B cell (primary cell): ENCODE measurements around the gene GNGT2.

Experiments
- CTCF ChIP-seq: fragments of 200-600 bp; IDR thresholded peaks from one replicate; pipeline ENCODE4 v1.8.0; 2022; ENCODE audit warnings: antibody characterized with exemption, mild to moderate bottlenecking
- EZH2 ChIP-seq: IDR thresholded peaks from 2 replicates; pipeline ENCODE4 v1.6.1; 2012; ENCODE audit warnings: borderline replicate concordance, low read depth, mild to moderate bottlenecking, moderate library complexity, low read length; ENCODE audit not compliant: insufficient read depth, poor library complexity, severe bottlenecking

- TF ChIP-seq CTCF (no peak), EZH2 (no peak)
Observed at GRCh38 chr17:49216953-49217650, 6.7 kb upstream of the GNGT2 start.
